Pancreas (tissue), 10 donors: ENCODE measurements around the gene FAM180A. TPM values are rescaled to one million over a fixed set of nuclear protein-coding genes. Genes with fewer than 3 reads are reported as not detected.

Experiments
- ATAC-seq, 4 donors: fragments of 200-7000 bp; cut with Tn5 transposase; one replicate each; pipeline versions ENCODE4 v1.8.0 to v1.9.1; 2020; ENCODE audit warnings: mild to moderate bottlenecking in 4 of 4, moderate library complexity in 4 of 4
- DNase-seq, 6 donors: peaks; one replicate each; pipeline ENCODE4 v3.0.0-alpha.2; 2020
- FAIRE-seq: peaks from 2 replicates; lab custom pipeline; 2012; peaks lifted over from hg19 to GRCh38; lab: Jason Lieb, UNC
- H3K27ac ChIP-seq, 4 donors: fragments of 200-600 bp; sonication (generic); 1 replicate in 3 of 4; 2 replicates in 1 of 4; pipeline versions ENCODE4 v1.5.0 to v1.8.0; 2020
- H3K27me3 ChIP-seq, 4 donors: fragments of 200-600 bp; one replicate each; pipeline ENCODE4 v1.8.0; 2021
- H3K36me3 ChIP-seq, 3 donors: fragments of 200-600 bp; sonication (generic) in 1 of 3; one replicate each; pipeline versions ENCODE4 v1.5.0 to v1.8.0; 2020 to 2021
- H3K4me1 ChIP-seq, 3 donors: fragments of 200-600 bp; one replicate each; pipeline ENCODE4 v1.8.0; 2021
- H3K4me3 ChIP-seq, 4 donors: fragments of 200-600 bp; sonication (generic) in 2 of 4; one replicate each; pipeline versions ENCODE4 v1.5.0 to v1.8.0; 2020 to 2021
- H3K9me3 ChIP-seq, 4 donors: fragments of 200-600 bp; one replicate each; pipeline ENCODE4 v1.8.0; 2021
- WGBS, 2 donors: extraction: QIAGEN DNeasy Blood & Tissue Kit; methylation state at CpG; one replicate each; pipeline ENCODE4 v1.1.7; 2013; 5-methylcytosine and 5-hydroxymethylcytosine counted together
- intact Hi-C, 3 donors: fragments of 100-400 bp; cut with DNase I; formaldehyde crosslinking; loops; one replicate each; pipeline versions ENCODE4 v1.11.1 to v1.14.2; 2022
- polyA plus RNA-seq, 2 donors: library from polyadenylated mRNA; stranded (reverse); fragments of 200-250 nt; gene quantifications; one replicate each; pipeline ENCODE4 v1.2.3, GENCODE V29; 2013
- total RNA-seq, 6 donors: library from RNA; stranded (reverse); fragmentation: NEBNext Ultra II Directional in 4 of 6; extraction: Animal tissue kit (Norgen Biotek cat#: 25700) in 4 of 6; gene quantifications; one replicate each; pipeline versions ENCODE4 v1.2.1 to v1.2.4, GENCODE V29; 2021 to 2023
- TF ChIP-seq, protein P1 (sequence below), 4 donors: fragments of 200-600 bp; sonication (generic) in 3 of 4; IDR thresholded peaks; one replicate each; pipeline versions ENCODE4 v1.5.0 to v1.8.0; 2021; ENCODE audit warnings: antibody characterized with exemption in 4 of 4
- donor health status: healthy with polysubstance abuse.
- donor health status: DM: no; HTN: no; CAD: no; lungs with moderate emphysema.
- donor health status: DM: no; HTN: no; CAD: no.
- donor health status: control.
- donor health status: control.
- donor health status: Bipolar disorder and iron deficiency.
- donor health status: DM: yes; HTN: yes; CAD: no.
- donor health status: DM: no; HTN: no; CAD: no.
- donor health status: DM: no; HTN: no; CAD: no.
- donor health status: DM: yes; HTN: yes; CAD: no.

The FAM180A gene
- total and polyA plus RNA-seq, 8 donors, result 0.11 to 0.90 (median 0.24) TPM

DNA sequence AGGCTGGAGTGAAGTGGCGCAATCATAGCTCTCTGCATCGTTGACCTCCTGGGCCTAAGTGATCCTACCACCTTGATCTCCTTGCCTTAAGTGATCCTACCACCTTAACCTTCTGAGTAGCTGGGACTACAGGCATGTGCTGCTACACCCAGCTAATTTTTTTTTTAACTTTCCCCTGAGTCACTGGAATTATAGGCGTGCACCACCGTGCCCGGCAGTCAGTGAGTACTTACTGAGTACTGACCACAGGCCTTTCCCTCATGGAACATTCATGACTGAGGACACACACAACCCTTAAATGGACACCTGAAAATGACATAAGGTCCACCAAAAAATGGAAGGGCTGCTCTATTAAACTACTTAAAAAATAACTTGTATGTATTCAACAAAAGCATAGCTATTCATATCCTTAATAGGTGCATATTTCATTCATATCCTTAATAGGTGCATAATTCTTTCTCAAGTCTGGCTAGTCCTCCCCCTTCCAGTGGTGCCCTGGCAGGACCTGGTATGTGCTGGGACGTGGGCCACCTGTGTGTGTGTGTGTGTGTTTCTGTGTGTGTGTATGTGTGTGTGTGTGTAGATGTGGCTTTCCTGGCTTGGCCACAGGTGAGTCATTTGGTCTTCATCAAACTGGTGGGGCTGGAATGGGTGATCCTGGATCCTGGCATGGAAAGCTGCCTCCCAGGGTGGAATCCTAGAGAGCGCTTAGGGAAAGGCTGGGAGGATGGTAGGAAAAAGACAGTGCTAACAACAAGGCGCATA is 3.5 kb downstream of the FAM180A start:
- FAIRE-seq, result no peak

DNA sequence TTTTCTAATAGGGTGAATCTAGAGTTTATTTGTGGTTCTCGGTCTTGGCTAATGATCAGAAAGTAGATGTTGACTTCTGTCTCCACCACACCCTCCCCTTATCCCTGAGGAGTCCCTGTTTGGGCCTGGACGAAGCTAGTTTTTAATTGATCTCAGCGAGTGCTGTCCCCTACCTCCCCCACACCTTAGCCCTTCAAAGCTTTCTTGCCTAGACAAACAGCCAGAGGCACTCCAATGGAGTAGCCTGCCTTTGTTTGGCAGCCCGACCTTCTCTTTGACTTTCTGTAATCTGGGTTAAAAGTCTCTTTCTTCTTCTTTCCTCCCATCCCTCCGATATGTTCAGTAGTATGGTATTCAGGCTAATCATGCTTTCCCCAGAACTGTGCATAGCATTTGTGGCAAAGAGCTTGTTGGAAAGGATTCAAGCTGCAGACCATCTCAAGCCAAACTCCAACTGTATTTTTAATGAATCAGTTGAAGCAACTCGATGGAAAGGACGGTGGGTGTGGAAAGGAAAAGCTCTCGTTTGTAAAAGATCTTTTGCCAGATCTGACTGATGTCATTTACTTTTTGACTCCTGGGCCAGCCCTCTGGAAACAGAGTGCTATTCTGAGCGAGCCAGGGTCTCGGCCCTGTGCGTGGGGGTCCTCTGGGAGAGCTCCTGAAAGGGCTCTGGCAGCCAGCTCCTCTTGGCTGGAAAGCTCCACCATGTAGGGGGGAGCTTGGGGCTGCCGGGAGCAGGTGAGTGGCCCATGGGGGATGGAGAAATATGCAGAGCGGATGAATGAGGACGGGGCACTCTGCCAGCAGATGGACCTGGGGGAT is 4.5 kb downstream of the FAM180A start:
- no peak for ATAC-seq
- TF ChIP-seq, protein P1, sequence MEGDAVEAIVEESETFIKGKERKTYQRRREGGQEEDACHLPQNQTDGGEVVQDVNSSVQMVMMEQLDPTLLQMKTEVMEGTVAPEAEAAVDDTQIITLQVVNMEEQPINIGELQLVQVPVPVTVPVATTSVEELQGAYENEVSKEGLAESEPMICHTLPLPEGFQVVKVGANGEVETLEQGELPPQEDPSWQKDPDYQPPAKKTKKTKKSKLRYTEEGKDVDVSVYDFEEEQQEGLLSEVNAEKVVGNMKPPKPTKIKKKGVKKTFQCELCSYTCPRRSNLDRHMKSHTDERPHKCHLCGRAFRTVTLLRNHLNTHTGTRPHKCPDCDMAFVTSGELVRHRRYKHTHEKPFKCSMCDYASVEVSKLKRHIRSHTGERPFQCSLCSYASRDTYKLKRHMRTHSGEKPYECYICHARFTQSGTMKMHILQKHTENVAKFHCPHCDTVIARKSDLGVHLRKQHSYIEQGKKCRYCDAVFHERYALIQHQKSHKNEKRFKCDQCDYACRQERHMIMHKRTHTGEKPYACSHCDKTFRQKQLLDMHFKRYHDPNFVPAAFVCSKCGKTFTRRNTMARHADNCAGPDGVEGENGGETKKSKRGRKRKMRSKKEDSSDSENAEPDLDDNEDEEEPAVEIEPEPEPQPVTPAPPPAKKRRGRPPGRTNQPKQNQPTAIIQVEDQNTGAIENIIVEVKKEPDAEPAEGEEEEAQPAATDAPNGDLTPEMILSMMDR (IDR thresholded peaks at IDR 0.05), result no peak
- no peaks in the 10 kb centered on the region for H3K9me3 ChIP-seq
- no peak overlapping the region for H3K4me3 ChIP-seq
- H3K36me3 ChIP-seq, result no peaks in the 10 kb centered on the region
- H3K27ac ChIP-seq, result no peak overlapping the region
- no peak for DNase-seq
- H3K4me1 ChIP-seq, result no peaks in the 10 kb centered on the region
- WGBS, 2 donors, result 43 to 46% methylated on average over 14 of the region's 14 CpGs
- no peaks in the 10 kb centered on the region for H3K27me3 ChIP-seq
- no peak for FAIRE-seq
- intact Hi-C loops, result no loop called here

More for the DNA sequence above, 3.5 kb downstream of the FAM180A start:
- WGBS, 2 donors, result 79 to 92% methylated on average over 8 of the region's 8 CpGs
- Histone ChIP-seq H3K4me3 (no peak overlapping the region), H3K4me1 (no peaks in the 10 kb centered on the region), H3K9me3 (no peaks in the 10 kb centered on the region), H3K27me3 (no peaks in the 10 kb centered on the region), H3K36me3 (no peaks in the 10 kb centered on the region), H3K27ac (no peak overlapping the region)
- TF ChIP-seq, protein P1 (IDR thresholded peaks at IDR 0.05), result no peak
- ATAC-seq (peak in 2 of 4 donors; percentile 16 to 24), DNase-seq (no peak)
- intact Hi-C loops, result no loop called here

DNA sequence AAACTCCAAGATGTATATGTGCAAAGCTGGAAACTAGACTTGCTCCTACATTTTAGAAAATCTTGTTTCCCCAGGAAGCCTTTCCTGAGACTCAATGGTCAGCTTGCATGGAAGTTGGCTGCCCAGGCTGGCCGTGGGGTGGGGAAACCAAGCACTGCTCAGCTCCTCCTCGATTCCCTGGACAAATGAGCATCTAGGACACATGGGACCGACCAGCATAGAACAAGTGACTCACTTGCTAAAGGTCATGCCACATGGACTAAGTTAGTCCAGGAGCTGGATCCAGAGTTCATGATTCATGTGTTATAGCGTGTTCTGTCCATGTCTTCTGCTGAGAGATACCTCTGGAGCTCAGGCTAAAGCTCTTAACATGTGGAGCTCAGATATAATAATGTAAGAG is 6.2 kb downstream of the FAM180A start:
- no peaks in the 10 kb centered on the region for H3K27me3 ChIP-seq
- FAIRE-seq (no peak), ATAC-seq (no peak), DNase-seq (no peak)
- H3K36me3 ChIP-seq, result no peaks in the 10 kb centered on the region
- 68 to 69% methylated on average over 4 of the region's 4 CpGs for WGBS, 2 donors
- TF ChIP-seq, protein P1 (IDR thresholded peaks at IDR 0.05), result no peak
- H3K4me1 ChIP-seq, result no peaks in the 10 kb centered on the region
- intact Hi-C loops, result no loop called here
- no peaks in the 10 kb centered on the region for H3K9me3 ChIP-seq
- no peak overlapping the region for H3K27ac ChIP-seq
- H3K4me3 ChIP-seq, result no peak overlapping the region

DNA sequence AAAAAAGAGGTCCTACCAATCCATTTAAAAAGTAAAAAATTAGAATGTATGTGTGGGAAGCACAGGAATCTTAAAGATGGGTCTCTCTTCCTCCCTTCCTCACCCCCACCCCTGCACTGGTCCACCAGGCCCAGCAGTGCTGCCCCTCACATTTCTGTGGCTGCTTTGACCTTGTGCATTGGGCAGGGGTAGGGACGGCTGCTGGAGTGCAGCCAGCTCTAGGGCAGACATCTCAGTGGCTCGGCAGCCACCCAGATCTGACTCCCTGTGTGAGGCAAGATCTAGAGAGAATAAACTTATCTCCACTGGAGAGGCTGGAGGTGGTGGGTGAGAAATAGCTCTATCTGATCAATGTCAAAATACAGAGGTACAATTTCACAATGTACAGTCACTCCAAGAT is 6.7 kb downstream of the FAM180A start:
- ATAC-seq (no peak), DNase-seq (no peak), FAIRE-seq (no peak)
- no peaks in the 10 kb centered on the region for H3K4me1 ChIP-seq
- H3K4me3 ChIP-seq, result no peak overlapping the region
- H3K27me3 ChIP-seq, result no peaks in the 10 kb centered on the region
- no peaks in the 10 kb centered on the region for H3K36me3 ChIP-seq
- TF ChIP-seq, protein P1 (IDR thresholded peaks at IDR 0.05), result no peak
- no peak overlapping the region for H3K27ac ChIP-seq
- intact Hi-C loops, result no loop called here
- 18 to 34% methylated on average over 2 of the region's 2 CpGs for WGBS, 2 donors
- no peaks in the 10 kb centered on the region for H3K9me3 ChIP-seq
